ENCODE data around the gene SLC16A2.
A peak's percentile ranks its signal among the peaks of the same experiment; 100 is the strongest.
"Not testable (repeated sequence)": the region's sequence is repeated elsewhere in the genome, so short reads cannot be mapped to it uniquely, and the experiment has no call there.

SLC16A2 gene

DNA sequence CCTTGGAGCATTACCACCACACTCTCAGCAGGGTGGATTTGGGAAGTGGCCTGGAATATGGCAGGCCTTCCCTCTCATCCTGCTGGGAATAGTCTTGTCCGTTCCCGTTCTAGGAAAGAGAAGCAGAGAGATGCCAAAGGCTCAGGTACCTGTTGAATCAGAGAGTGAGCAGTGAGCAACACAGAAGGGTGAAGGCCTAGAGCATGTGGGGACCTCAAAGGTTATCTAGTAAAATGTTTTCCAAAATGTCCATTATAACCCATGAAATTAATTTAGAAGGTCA lies 30.8 kb downstream of the SLC16A2 start:
- peak overlapping the region; percentile 68 for H3K27ac Mint-ChIP-seq
- H3K4me3 Mint-ChIP-seq = no peak overlapping the region
- no peak for DNase-seq
- H3K27me3 Mint-ChIP-seq = peaks cover 0 to 4% of the 10 kb centered on the region in 2 donors
- no peaks in the 10 kb centered on the region for H3K36me3 Mint-ChIP-seq
- H3K4me1 Mint-ChIP-seq = peaks cover 0 to 15% of the 10 kb centered on the region in 2 donors
- no peak for ATAC-seq (replicated peaks)
- no peaks in the 10 kb centered on the region for H3K9me3 Mint-ChIP-seq

DNA sequence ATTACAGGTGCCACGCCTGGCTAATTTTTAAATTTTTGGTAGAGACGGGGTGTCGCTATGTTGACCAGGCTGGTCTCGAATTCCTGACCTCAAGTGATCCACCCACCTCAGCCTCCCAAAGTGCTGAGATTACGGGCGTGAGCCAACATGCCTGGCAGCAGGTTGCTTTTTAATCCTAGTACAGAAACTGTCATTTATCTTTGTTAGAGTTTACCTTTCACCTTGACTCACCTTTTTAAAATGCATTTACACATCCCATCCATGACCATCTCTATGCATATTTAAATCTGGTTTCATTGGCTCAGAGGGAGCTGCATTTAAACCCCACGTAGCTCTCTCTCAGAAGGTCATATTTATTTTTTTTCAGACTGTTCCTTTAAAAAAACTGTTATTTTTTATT lies 31.9 kb downstream of the SLC16A2 start:
- Mint-ChIP-seq H3K27me3 (peaks cover 0 to 4% of the 10 kb centered on the region in 2 donors), H3K9me3 (no peaks in the 10 kb centered on the region), H3K4me3 (no peak overlapping the region), H3K27ac (no peak overlapping the region), H3K4me1 (peaks cover 0 to 15% of the 10 kb centered on the region in 2 donors), H3K36me3 (no peaks in the 10 kb centered on the region)
- DNase-seq (no peak), ATAC-seq (replicated peaks) (no peak)

DNA sequence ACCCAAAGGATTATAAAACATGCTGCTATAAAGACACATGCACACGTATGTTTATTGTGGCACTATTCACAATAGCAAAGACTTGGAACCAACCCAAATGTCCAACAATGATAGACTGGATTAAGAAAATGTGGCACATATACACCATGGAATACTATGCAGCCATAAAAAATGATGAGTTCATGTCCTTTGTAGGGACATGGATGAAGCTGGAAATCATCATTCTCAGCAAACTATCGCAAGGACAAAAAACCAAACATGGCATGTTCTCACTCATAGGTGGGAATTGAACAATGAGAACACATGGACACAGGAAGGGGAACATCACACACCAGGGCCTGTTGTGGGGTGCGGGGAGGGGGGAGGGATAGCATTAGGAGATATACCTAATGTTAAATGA lies 32.9 kb downstream of the SLC16A2 start:
- not testable (repeated sequence) for H3K27me3 Mint-ChIP-seq

DNA sequence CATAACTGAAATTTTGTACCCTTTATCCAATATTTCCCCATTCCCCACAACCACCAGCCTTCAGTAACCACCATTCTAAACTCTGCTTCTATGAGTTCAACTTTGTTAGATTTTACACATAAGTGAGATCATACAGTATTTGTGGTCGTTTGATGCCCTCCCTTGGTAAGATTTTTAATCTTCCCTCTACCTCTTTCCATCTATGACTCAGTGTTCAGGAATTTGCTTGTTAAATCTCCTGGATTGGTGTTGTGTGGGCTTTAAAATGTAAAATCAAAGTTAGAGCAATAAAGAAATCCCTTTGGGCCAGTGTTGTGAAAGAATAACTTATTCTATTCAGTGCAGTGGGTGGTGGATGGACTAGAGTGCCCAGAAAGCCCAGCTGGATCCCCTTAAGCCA lies 37.4 kb downstream of the SLC16A2 start:
- H3K4me3 Mint-ChIP-seq = no peak overlapping the region
- H3K4me1 Mint-ChIP-seq = no peaks in the 10 kb centered on the region

More for the DNA sequence above, 32.9 kb downstream of the SLC16A2 start:
- not testable (repeated sequence) for ATAC-seq (replicated peaks); H3K36me3 Mint-ChIP-seq; H3K4me3 Mint-ChIP-seq; DNase-seq; H3K27ac Mint-ChIP-seq; H3K9me3 Mint-ChIP-seq
- peaks cover 0 to 15% of the 10 kb centered on the region in 2 donors for H3K4me1 Mint-ChIP-seq

DNA sequence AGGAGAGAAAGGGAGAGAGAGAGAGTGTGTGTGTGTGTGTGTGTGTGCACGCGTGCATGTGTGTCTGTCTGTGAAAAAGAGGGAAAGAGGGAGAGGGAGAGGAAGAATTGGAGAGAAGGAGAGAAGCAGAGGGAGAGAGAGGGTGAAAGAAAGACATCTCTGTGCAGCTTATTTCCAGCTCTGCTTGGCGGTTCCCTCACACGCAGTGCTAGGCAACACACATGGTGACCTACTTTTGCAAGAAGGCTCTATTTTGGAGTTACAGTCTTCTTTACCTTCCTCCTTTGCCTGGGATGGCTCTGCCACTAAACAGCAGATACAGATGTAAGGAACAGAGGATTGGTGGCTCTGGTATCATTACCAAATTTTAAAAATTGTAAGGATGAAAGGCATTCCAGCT lies 40.1 kb downstream of the SLC16A2 start:
- ATAC-seq (replicated peaks) (no peak), DNase-seq (no peak)
- H3K4me1 Mint-ChIP-seq = no peaks in the 10 kb centered on the region
- no peak overlapping the region for H3K27ac Mint-ChIP-seq
- no peaks in the 10 kb centered on the region for H3K9me3 Mint-ChIP-seq
- H3K36me3 Mint-ChIP-seq = no peaks in the 10 kb centered on the region
- H3K4me3 Mint-ChIP-seq = no peak overlapping the region
- no peaks in the 10 kb centered on the region for H3K27me3 Mint-ChIP-seq

More for the DNA sequence above, 37.4 kb downstream of the SLC16A2 start:
- no peak overlapping the region for H3K27ac Mint-ChIP-seq
- H3K27me3 Mint-ChIP-seq = peaks cover 0 to 4% of the 10 kb centered on the region in 2 donors
- no peak for DNase-seq
- no peaks in the 10 kb centered on the region for H3K36me3 Mint-ChIP-seq
- no peaks in the 10 kb centered on the region for H3K9me3 Mint-ChIP-seq
- ATAC-seq (replicated peaks) = no peak

DNA sequence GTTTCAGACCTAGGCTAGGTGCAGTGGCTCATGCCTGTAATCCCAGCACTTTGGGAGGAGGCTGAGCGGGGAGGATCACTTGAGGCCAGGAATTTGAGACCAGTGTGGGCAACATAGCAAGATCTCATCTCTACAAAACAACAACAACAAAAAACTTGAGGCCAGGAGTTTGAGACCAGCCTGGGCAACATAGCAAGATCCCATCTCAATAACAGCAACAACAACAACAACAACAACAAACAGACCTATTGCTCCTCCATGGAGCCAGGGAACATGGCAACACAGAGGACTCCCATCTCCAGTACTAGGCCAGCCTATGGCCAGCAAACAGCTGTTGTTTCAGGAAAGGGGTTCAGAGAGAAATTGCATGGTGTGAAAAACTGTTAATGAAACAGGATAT lies 43.4 kb downstream of the SLC16A2 start:
- Mint-ChIP-seq H3K27me3 (no peaks in the 10 kb centered on the region), H3K27ac (no peak overlapping the region), H3K4me1 (no peaks in the 10 kb centered on the region), H3K9me3 (no peaks in the 10 kb centered on the region), H3K4me3 (no peak overlapping the region), H3K36me3 (no peaks in the 10 kb centered on the region)
- ATAC-seq (replicated peaks) (no peak), DNase-seq (no peak)

DNA sequence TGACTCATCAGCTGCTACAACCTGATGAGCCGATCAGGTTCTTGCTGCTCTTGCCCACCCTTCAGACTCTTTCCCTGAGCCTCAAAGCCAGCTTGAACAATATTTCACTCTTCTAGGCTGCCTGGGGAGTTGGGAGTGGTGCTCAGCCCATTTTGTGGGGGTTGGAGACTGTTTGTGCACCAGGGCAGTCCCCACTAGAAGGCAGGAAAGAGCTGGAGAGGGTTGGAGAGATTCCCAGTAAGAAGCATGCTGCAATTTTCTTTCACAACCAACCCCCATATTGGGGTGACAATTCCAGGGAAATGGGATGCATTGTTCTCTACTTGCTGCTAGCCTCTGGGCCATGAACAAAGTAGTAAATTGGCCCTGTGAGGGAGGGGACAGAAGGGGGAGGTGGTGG lies 44.1 kb downstream of the SLC16A2 start:
- Mint-ChIP-seq H3K27ac (no peak overlapping the region), H3K36me3 (no peaks in the 10 kb centered on the region), H3K4me1 (no peaks in the 10 kb centered on the region), H3K27me3 (no peaks in the 10 kb centered on the region), H3K9me3 (no peaks in the 10 kb centered on the region), H3K4me3 (no peak overlapping the region)
- DNase-seq (no peak), ATAC-seq (replicated peaks) (no peak)

DNA sequence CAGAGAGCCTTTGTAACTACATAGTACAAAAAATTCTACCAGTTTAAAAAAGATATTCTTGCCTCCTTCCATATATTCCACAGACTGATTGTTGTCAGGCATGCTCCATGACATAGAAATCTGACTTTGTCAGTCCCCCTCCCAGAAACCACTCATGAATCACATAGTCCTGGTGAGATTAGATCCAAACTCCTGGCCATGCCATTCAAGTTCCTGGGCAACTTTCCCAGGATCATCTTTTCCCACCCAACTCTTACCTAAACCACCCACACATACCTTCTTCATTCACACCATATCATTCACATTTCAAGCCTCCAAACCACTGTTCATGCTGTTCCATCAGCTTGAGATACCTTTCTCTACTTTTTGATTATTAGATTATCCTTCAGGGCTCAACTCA lies 46.4 kb downstream of the SLC16A2 start:
- ATAC-seq (replicated peaks) = no peak
- Mint-ChIP-seq H3K27ac (no peak overlapping the region), H3K27me3 (no peaks in the 10 kb centered on the region), H3K9me3 (no peaks in the 10 kb centered on the region), H3K4me3 (no peak overlapping the region), H3K36me3 (no peaks in the 10 kb centered on the region), H3K4me1 (no peaks in the 10 kb centered on the region)
- DNase-seq = no peak

DNA sequence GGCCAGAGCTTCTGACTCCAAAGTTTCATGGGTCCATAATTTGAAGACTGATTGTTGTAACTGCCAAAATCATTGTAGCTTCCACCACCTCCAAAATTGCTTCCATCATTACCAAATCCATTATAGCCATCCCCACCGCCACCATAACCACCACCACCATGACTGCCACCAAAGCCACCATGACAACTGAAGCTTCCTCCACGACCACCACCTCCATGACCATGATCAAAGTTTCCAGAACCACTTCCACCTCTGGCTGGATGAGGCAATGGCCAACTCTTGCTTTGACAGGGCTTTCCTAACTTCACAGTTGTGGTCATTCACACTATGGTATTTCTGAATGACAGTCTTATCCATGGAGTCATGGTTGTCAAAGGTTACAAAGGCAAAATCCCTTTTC lies 51.8 kb downstream of the SLC16A2 start:
- not testable (repeated sequence) for H3K36me3 Mint-ChIP-seq; ATAC-seq (replicated peaks); H3K4me3 Mint-ChIP-seq; H3K27ac Mint-ChIP-seq; H3K9me3 Mint-ChIP-seq; H3K27me3 Mint-ChIP-seq; DNase-seq; H3K4me1 Mint-ChIP-seq

DNA sequence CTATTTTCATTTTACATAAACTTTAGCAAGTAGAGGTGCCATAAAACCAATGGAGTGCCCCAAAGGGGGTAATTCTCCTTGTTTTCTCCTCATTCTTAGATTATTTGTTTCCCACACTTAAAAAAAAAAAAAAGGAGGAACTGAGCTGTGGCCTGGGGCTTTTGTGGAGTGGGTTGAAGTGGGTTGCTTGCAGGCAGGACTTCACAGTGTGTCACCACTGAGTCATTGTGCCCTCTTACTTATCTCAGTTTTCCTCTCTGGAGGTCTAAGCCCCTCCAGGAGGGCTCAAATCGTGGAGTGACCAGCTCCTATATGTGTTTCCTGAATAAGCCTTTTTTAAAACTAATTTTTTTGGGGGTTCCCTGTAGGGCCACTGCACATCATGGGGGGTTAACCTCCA lies 69.0 kb downstream of the SLC16A2 start:
- Mint-ChIP-seq H3K27ac (no peak overlapping the region), H3K4me1 (no peaks in the 10 kb centered on the region), H3K4me3 (no peak overlapping the region), H3K9me3 (no peaks in the 10 kb centered on the region), H3K27me3 (peaks cover 0 to 3% of the 10 kb centered on the region in 2 donors), H3K36me3 (no peaks in the 10 kb centered on the region)
- ATAC-seq (replicated peaks) (peak; percentile 54 to 67), DNase-seq (no peak)

DNA sequence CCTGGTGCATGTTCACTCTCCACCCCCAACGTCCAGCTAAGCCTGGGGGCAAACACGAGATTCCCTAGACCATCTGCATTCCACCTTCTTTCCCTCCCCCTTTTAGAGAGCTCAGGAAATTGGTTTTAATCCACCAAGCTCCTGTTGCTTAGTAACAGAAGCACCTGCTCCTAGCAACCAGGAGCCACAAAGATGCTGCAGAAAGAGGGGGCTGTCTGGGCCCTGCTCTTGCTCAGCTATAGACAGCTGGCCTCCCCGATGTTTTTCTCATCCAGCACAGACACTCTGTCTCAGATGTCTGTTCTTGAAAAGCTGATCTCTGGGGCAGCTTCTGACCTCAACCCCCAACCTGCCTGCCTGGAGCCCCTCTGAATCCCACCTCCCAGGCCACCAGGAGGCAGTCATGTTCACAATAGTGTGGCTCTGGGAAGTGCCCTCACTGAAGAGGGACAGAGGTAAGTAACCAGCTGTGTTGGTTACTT lies 71.5 kb downstream of the SLC16A2 start:
- Mint-ChIP-seq H3K4me1 (no peaks in the 10 kb centered on the region), H3K4me3 (no peak overlapping the region), H3K27me3 (no peaks in the 10 kb centered on the region), H3K27ac (no peak overlapping the region), H3K9me3 (no peaks in the 10 kb centered on the region), H3K36me3 (no peaks in the 10 kb centered on the region)
- peak; percentile 52 to 65 for ATAC-seq (replicated peaks)
- no peak for DNase-seq

DNA sequence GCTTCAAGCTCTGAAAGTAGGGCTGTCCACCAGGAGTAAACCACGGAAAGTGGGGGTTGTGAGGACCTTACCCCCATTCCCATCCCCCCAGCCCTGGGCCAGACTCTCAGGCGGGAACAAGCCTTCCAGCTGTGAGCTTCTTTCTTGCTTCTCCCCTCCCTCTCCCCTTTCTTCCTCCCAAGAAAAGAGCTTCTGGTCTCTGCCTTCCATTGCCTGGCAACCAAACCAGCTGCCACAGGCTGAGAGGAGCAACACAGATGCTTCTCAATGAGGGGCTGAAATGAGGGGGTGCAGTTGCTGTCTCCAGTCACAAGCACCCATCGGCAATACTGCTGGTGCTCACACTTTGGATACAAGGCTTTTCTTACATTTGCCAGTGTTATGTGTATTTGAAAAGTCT lies 72.5 kb downstream of the SLC16A2 start:
- H3K27ac Mint-ChIP-seq = no peak overlapping the region
- no peaks in the 10 kb centered on the region for H3K36me3 Mint-ChIP-seq
- H3K4me1 Mint-ChIP-seq = no peaks in the 10 kb centered on the region
- no peaks in the 10 kb centered on the region for H3K9me3 Mint-ChIP-seq
- H3K4me3 Mint-ChIP-seq = no peak overlapping the region
- ATAC-seq (replicated peaks) (no peak), DNase-seq (no peak)
- H3K27me3 Mint-ChIP-seq = peaks cover 0 to 1% of the 10 kb centered on the region in 2 donors

DNA sequence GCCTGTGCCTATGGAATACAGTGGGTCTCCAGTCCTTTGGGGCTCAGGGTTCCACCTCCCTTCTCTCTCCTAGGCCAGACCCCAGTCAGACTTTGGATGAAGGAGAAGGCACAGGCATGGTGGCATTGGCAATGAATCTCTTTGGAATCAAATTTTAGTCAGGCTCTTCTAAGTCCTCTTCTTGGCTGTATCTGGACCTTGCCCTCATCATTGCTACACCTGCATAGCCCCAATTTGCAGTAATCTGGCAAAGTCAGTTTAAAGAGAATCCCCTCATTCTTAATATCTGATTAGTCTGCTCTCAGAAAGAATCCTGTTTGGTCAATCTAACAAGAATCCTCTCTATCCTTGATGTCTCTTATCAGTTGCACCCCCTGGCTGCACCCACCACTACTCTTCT lies 77.6 kb downstream of the SLC16A2 start:
- Mint-ChIP-seq H3K27ac (no peak overlapping the region), H3K9me3 (no peaks in the 10 kb centered on the region), H3K4me3 (no peak overlapping the region), H3K27me3 (peaks cover 0 to 7% of the 10 kb centered on the region in 2 donors), H3K36me3 (no peaks in the 10 kb centered on the region), H3K4me1 (no peaks in the 10 kb centered on the region)
- DNase-seq (no peak), ATAC-seq (replicated peaks) (no peak)

DNA sequence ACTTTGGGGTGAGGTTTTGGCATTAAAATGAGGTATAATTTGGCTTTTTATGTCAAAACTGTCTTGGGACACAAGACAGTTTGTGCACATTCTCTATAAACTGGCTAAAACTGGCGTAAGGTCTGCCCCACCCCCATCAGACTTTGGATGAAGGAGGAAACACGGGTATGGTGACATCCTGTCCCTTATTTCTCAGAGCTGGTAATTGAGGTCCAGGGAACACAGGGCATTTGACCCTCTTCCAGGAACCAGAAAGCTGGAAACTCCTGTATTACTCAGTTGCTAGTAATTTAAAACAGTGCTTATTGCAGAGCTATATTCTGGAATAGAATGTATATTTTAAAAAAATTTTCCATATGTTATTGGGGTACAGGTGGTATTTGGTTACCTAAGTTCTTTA lies 78.8 kb downstream of the SLC16A2 start:
- Mint-ChIP-seq H3K4me1 (no peaks in the 10 kb centered on the region), H3K27me3 (peaks cover 0 to 7% of the 10 kb centered on the region in 2 donors), H3K27ac (no peak overlapping the region), H3K9me3 (no peaks in the 10 kb centered on the region), H3K36me3 (no peaks in the 10 kb centered on the region), H3K4me3 (no peak overlapping the region)
- no peak for ATAC-seq (replicated peaks)
- DNase-seq = no peak

DNA sequence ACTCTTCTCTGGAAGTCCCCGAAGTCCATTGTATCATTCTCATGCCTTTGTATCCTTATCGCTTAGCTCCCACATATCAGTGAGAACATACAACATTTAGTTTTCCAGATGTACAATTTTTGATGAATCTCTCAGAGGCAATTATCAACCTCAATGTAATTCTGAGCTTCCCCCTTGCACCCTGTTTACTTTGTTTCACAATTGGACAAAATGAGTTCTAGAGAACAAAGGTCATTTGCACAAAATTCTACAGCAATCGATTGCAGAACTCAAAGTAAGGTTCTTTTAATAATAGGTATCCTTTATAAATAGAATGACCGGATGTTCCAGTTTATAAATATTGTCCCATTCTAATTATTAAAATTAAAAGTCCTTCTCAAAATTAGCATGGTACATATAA lies 79.3 kb downstream of the SLC16A2 start:
- no peak for ATAC-seq (replicated peaks)
- H3K4me1 Mint-ChIP-seq = peaks cover under 1% of the 10 kb centered on the region in 2 donors
- no peaks in the 10 kb centered on the region for H3K36me3 Mint-ChIP-seq
- no peak overlapping the region for H3K4me3 Mint-ChIP-seq
- H3K27me3 Mint-ChIP-seq = peaks cover 0 to 7% of the 10 kb centered on the region in 2 donors
- H3K27ac Mint-ChIP-seq = no peak overlapping the region
- no peak for DNase-seq
- H3K9me3 Mint-ChIP-seq = no peaks in the 10 kb centered on the region

DNA sequence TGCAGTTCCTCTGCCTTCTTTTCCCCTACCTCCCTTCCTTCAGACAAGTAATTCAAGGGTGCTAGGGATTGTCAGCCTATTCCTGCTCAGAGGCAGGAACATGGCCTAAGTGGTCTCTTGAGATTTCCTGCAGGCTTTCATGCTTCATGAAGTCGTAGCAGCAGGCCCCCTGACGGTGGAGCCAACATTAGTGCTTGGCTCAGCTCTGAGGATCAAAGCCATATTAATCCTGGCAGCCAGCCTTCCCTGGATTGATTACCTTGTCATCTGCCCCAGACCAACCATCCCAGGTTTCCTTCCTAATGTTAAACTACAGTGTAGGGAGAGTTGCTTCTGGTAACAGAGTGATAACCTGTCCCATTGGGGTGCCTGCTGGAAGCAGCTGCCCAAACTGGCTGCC lies 84.1 kb downstream of the SLC16A2 start:
- Mint-ChIP-seq H3K36me3 (no peaks in the 10 kb centered on the region), H3K4me3 (no peak overlapping the region), H3K27ac (no peak overlapping the region), H3K9me3 (no peaks in the 10 kb centered on the region), H3K4me1 (peaks cover 8 to 17% of the 10 kb centered on the region in 2 donors), H3K27me3 (no peaks in the 10 kb centered on the region)
- ATAC-seq (replicated peaks) (no peak), DNase-seq (no peak)

All from stimulated activated naive B cell treated with anti-CD40 and anti-IgM and Interleukin-4, amounts not matched to agents 10 μg/mL and 1 μg/mL and 100 μg/mL, for 72 hours (primary cell).